ENCODE measurements around the gene TTC23L. TPM values are rescaled to one million over a fixed set of nuclear protein-coding genes. Genes with fewer than 3 reads are reported as not detected.

Gene TTC23L
- total RNA-seq, 1 donor from 2014 or later = 0.41 TPM

Other genes starting within 250 kb of the TTC23L start
- 231 and 250 TPM in 2 replicates for gene RAI14, start 182.8 kb upstream of the TTC23L start, total RNA-seq
- gene RAD1, start 76.3 kb downstream of the TTC23L start, total RNA-seq = 8.8 and 19.4 TPM in 2 replicates
- 18.5 and 18.7 TPM in 2 replicates for gene BRIX1, start 76.5 kb downstream of the TTC23L start, total RNA-seq
- 30.9 and 31.2 TPM in 2 replicates for gene DNAJC21, start 90.4 kb downstream of the TTC23L start, total RNA-seq
- gene AGXT2, start 208.8 kb downstream of the TTC23L start, total RNA-seq = not detected in 2 replicates

Measured in glomerular endothelial cell (primary cell).